Measurements from ENCODE around the gene AP2A1.
A peak's percentile ranks its signal among the peaks of the same experiment; 100 is the strongest.
"Not testable (repeated sequence)": the region's sequence is repeated elsewhere in the genome, so short reads cannot be mapped to it uniquely, and the experiment has no call there.

AP2A1 gene

GRCh38 chr19:49766930-49767299 lies at the start of gene AP2A1:
Gene AP2A1, plus strand, starts transcription at chr19:49767001. Its CDS starts 133 bp downstream, at chr19:49767134.
- DNase-seq: no peak

- no peak for DNase-seq
These were observed 48.3 kb upstream of the AP2A1 start for GRCh38 chr19:49718511-49718910.

GRCh38 chr19:49718991-49719390 lies 47.8 kb upstream of the AP2A1 start:
- DNase-seq: no peak

GRCh38 chr19:49719420-49719819 lies 47.4 kb upstream of the AP2A1 start:
- not testable (repeated sequence) for DNase-seq

- DNase-seq: no peak
These were observed 39.4 kb upstream of the AP2A1 start for GRCh38 chr19:49727217-49728030.

GRCh38 chr19:49730166-49730565 lies 36.6 kb upstream of the AP2A1 start:
- no peak for DNase-seq

GRCh38 chr19:49738268-49738667 lies 28.5 kb upstream of the AP2A1 start:
- DNase-seq: no peak

GRCh38 chr19:49739098-49739497 lies 27.7 kb upstream of the AP2A1 start:
- no peak for DNase-seq

- DNase-seq: no peak
These were observed 26.9 kb upstream of the AP2A1 start for GRCh38 chr19:49739933-49740332.

GRCh38 chr19:49741210-49741844 lies 25.5 kb upstream of the AP2A1 start:
- no peak for DNase-seq

GRCh38 chr19:49744946-49745381 lies 21.8 kb upstream of the AP2A1 start:
- no peak for DNase-seq

- DNase-seq: peak; percentile 29
These were observed 20.4 kb upstream of the AP2A1 start for GRCh38 chr19:49746206-49746958.

- no peak for DNase-seq
These were observed 17.6 kb upstream of the AP2A1 start for GRCh38 chr19:49749055-49749716.

GRCh38 chr19:49749771-49750170 lies 17.0 kb upstream of the AP2A1 start:
- no peak for DNase-seq

- no peak for DNase-seq
These were observed 14.1 kb upstream of the AP2A1 start for GRCh38 chr19:49752701-49753100.

GRCh38 chr19:49755956-49756355 lies 10.8 kb upstream of the AP2A1 start:
- no peak for DNase-seq

- no peak for DNase-seq
These were observed 8.5 kb upstream of the AP2A1 start for GRCh38 chr19:49758292-49758691.

- no peak for DNase-seq
These were observed 5.6 kb upstream of the AP2A1 start for GRCh38 chr19:49761249-49761624.

- no peak for DNase-seq
These were observed 5.0 kb upstream of the AP2A1 start for GRCh38 chr19:49761625-49762311.

- no peak for DNase-seq
These were observed 3.6 kb upstream of the AP2A1 start, which contains the start of gene TSKS for GRCh38 chr19:49763230-49763629. Gene TSKS, minus strand, starts transcription at chr19:49763306. Its CDS starts 59 bp downstream, at chr19:49763247.

GRCh38 chr19:49764341-49764740 lies 2.5 kb upstream of the AP2A1 start:
- DNase-seq: no peak
